Epithelial cell of esophagus (primary cell): ENCODE measurements around the gene GDF15.

Experiments
- DNase-seq: peaks from one replicate; pipeline ENCODE4 v3.0.0; 2010; ENCODE audit warnings: low read depth
- H3K4me3 ChIP-seq: 2 replicates; pipeline ENCODE4 v1.5.1; 2011; ENCODE audit warnings: mild to moderate bottlenecking, low read length, control low read depth
- CTCF ChIP-seq: IDR thresholded peaks from 2 replicates; pipeline ENCODE4 v1.5.1; 2011; ENCODE audit warnings: low read depth, mild to moderate bottlenecking, low read length, control low read depth, inconsistent platforms; ENCODE audit not compliant: insufficient read depth; ENCODE audit errors: missing control alignments

Gene GDF15

GRCh38 chr19:18422530-18423191 lies 36.7 kb downstream of the GDF15 start:
- DNase-seq, result no peak
- TF ChIP-seq CTCF, result no peak
- H3K4me3 ChIP-seq, result no peak overlapping the region

- no peak overlapping the region for H3K4me3 ChIP-seq
- TF ChIP-seq CTCF, result no peak
- DNase-seq, result no peak
Measured at GRCh38 chr19:18423258-18424020, 37.5 kb downstream of the GDF15 start.

- no peak overlapping the region for H3K4me3 ChIP-seq
- DNase-seq, result no peak
Measured at GRCh38 chr19:18424122-18424889, 38.3 kb downstream of the GDF15 start.

GRCh38 chr19:18424890-18425514 lies 39.0 kb downstream of the GDF15 start:
- no peak for TF ChIP-seq CTCF
- no peak for DNase-seq
- no peak overlapping the region for H3K4me3 ChIP-seq

More at GRCh38 chr19:18424122-18424889, 38.3 kb downstream of the GDF15 start:
- no peak for TF ChIP-seq CTCF

- no peak for DNase-seq
- no peak overlapping the region for H3K4me3 ChIP-seq
- no peak for TF ChIP-seq CTCF
Measured at GRCh38 chr19:18425515-18426415, 39.8 kb downstream of the GDF15 start.

GRCh38 chr19:18426416-18426767 lies 40.4 kb downstream of the GDF15 start:
- H3K4me3 ChIP-seq, result no peak overlapping the region
- DNase-seq, result no peak
- TF ChIP-seq CTCF, result no peak
